Hepatocyte (in vitro differentiated cells): ENCODE measurements around the gene CDC42BPB.

Experiments
- EZH2 ChIP-seq: fragments of 200-600 bp; sonication (generic); IDR thresholded peaks from 2 replicates; pipeline ENCODE4 v1.6.1; 2016; ENCODE audit warnings: antibody characterized with exemption, mild to moderate bottlenecking, borderline replicate concordance
- EZH2phosphoT487 ChIP-seq: fragments of 200-600 bp; sonication (generic); IDR thresholded peaks from one replicate; pipeline ENCODE4 v1.6.1; 2018; ENCODE audit warnings: antibody characterized with exemption, mild to moderate bottlenecking, low read depth, moderate library complexity; ENCODE audit not compliant: unreplicated experiment, severe bottlenecking
- TF ChIP-seq, protein P1 (sequence below): fragments of 200-600 bp; sonication (generic); IDR thresholded peaks from 2 replicates; pipeline ENCODE4 v1.5.1; 2016; ENCODE audit warnings: antibody characterized with exemption, mild to moderate bottlenecking; ENCODE audit not compliant: poor library complexity

DNA sequence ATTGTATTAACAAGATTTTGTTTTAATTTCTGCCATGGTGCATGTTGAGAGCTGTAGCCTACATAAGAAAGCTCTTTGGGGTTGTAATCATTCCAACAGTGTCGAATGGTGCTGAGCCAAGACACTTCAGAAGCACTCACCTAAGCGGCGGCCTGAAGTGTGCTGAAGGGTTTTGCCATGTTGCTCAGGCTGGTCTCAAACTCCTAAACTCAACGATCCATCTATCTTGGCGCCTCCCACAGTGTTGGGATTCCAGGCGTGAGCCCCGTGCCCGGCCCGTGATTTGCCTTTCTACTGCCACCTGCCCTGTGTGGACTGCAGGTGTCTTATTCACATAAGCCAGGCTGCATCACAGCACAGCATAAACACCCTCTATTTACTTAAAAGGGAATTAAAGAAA is 86.0 kb downstream of the CDC42BPB start:
- TF ChIP-seq, protein P1, sequence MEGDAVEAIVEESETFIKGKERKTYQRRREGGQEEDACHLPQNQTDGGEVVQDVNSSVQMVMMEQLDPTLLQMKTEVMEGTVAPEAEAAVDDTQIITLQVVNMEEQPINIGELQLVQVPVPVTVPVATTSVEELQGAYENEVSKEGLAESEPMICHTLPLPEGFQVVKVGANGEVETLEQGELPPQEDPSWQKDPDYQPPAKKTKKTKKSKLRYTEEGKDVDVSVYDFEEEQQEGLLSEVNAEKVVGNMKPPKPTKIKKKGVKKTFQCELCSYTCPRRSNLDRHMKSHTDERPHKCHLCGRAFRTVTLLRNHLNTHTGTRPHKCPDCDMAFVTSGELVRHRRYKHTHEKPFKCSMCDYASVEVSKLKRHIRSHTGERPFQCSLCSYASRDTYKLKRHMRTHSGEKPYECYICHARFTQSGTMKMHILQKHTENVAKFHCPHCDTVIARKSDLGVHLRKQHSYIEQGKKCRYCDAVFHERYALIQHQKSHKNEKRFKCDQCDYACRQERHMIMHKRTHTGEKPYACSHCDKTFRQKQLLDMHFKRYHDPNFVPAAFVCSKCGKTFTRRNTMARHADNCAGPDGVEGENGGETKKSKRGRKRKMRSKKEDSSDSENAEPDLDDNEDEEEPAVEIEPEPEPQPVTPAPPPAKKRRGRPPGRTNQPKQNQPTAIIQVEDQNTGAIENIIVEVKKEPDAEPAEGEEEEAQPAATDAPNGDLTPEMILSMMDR: no peak
- TF ChIP-seq EZH2 (no peak), EZH2phosphoT487 (no peak)
